HL-60 (cell line): ENCODE results near the gene ENO1.

Experiments
- DNase-seq, 2 experiments: peaks; one replicate each; pipeline ENCODE4 v3.0.0-alpha.2; 2010 to 2020; ENCODE audit warnings: low read depth in 1 of 2, low spot score in 1 of 2
- H3K27ac ChIP-seq: fragments of 250-450 bp; sonication (Bioruptor Pico); replicated peaks from 2 replicates; pipeline ENCODE4 v1.5.1; 2020; ENCODE audit warnings: mild to moderate bottlenecking, moderate library complexity
- H3K27me3 ChIP-seq: fragments of 250-450 bp; sonication (Bioruptor Pico); 2 replicates; pipeline ENCODE4 v1.5.1; 2021; ENCODE audit warnings: mild to moderate bottlenecking, moderate library complexity; ENCODE audit not compliant: insufficient read depth, poor library complexity, severe bottlenecking
- H3K4me3 ChIP-seq: replicated peaks from 2 replicates; pipeline ENCODE4 v1.5.1; 2011; ENCODE audit warnings: mild to moderate bottlenecking, control low read depth, low read length; ENCODE audit not compliant: insufficient read depth
- CTCF ChIP-seq: IDR thresholded peaks from one replicate; pipeline ENCODE4 v1.5.1; 2011; ENCODE audit warnings: low read length, control low read depth, inconsistent platforms; ENCODE audit not compliant: insufficient read depth
- GABPA ChIP-seq: IDR thresholded peaks from 2 replicates; pipeline ENCODE4 v1.6.1; 2012; ENCODE audit warnings: low read depth
- POLR2AphosphoS5 ChIP-seq: IDR thresholded peaks from 2 replicates; pipeline ENCODE4 v1.6.1; 2012; ENCODE audit warnings: low read depth
- SPI1 ChIP-seq: IDR thresholded peaks from 2 replicates; pipeline ENCODE4 v1.6.1; 2012; ENCODE audit warnings: low read depth, mild to moderate bottlenecking, borderline replicate concordance
- TF ChIP-seq, protein P1 (sequence below): IDR thresholded peaks from 2 replicates; pipeline ENCODE4 v1.6.1; 2012; ENCODE audit warnings: low read depth; ENCODE audit not compliant: insufficient replicate concordance

Gene ENO1

GRCh38 chr1:8870616-8871538, 7.6 kb downstream of the ENO1 start:
- TF ChIP-seq SPI1 (no peak), POLR2AphosphoS5 (peak; percentile 85)
- peak in 1 of 2 experiments; percentile 84 for DNase-seq
- Histone ChIP-seq H3K27me3 (no peaks in the 10 kb centered on the region), H3K27ac (peak overlapping the region; percentile 38), H3K4me3 (no peak overlapping the region)

- Histone ChIP-seq H3K27ac (no peak overlapping the region; the same call in 1 of the 2 replicates), H3K27me3 (no peaks in the 10 kb centered on the region), H3K4me3 (no peak overlapping the region)
- no peak for DNase-seq
- no peak for TF ChIP-seq POLR2AphosphoS5
- TF ChIP-seq, protein P1, sequence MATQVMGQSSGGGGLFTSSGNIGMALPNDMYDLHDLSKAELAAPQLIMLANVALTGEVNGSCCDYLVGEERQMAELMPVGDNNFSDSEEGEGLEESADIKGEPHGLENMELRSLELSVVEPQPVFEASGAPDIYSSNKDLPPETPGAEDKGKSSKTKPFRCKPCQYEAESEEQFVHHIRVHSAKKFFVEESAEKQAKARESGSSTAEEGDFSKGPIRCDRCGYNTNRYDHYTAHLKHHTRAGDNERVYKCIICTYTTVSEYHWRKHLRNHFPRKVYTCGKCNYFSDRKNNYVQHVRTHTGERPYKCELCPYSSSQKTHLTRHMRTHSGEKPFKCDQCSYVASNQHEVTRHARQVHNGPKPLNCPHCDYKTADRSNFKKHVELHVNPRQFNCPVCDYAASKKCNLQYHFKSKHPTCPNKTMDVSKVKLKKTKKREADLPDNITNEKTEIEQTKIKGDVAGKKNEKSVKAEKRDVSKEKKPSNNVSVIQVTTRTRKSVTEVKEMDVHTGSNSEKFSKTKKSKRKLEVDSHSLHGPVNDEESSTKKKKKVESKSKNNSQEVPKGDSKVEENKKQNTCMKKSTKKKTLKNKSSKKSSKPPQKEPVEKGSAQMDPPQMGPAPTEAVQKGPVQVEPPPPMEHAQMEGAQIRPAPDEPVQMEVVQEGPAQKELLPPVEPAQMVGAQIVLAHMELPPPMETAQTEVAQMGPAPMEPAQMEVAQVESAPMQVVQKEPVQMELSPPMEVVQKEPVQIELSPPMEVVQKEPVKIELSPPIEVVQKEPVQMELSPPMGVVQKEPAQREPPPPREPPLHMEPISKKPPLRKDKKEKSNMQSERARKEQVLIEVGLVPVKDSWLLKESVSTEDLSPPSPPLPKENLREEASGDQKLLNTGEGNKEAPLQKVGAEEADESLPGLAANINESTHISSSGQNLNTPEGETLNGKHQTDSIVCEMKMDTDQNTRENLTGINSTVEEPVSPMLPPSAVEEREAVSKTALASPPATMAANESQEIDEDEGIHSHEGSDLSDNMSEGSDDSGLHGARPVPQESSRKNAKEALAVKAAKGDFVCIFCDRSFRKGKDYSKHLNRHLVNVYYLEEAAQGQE: no peak
- no peak for TF ChIP-seq CTCF
- TF ChIP-seq SPI1: no peak
- no peak for TF ChIP-seq GABPA
Measured at GRCh38 chr1:8870103-8870502, 8.4 kb downstream of the ENO1 start.

DNA sequence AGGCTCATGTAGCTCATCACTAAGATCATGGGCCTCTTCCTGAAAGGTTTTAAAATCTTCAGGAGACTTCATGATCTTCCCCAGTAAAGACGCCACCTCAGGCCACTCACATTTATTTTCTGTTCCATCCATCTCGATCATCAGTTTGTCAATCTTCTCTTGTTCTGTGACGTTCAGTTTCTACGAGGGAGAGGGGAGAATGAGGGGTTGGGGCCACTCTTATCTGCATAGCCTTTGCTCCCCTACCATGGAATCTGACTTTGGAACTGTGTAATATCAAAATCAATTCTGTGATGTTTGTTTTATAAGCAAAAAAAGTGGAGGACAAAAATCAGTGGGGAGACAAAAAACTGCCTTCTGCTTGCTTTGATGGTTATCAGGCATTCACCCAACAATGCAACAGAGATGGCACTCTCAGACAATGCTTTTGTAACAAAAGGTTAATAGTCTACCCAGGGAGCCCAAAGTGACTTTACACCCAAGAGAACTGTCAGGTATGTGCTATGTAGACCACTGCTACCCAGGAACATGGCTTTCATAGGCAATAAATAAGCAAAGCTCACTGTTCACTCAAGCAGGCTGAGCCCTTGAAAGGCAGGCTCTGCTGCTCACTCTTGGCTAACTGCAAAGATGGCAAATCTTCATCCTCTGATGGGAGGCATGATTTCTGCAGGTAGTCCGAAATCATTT, 10.5 kb downstream of the ENO1 start:
- Histone ChIP-seq H3K27me3 (no peaks in the 10 kb centered on the region), H3K27ac (no peak overlapping the region), H3K4me3 (no peak overlapping the region)
- peak; percentile 54; the same call in 1 of the 2 replicates for TF ChIP-seq POLR2AphosphoS5
- no peak for TF ChIP-seq GABPA
- TF ChIP-seq, protein P1: no peak
- TF ChIP-seq SPI1: no peak
- no peak for DNase-seq

DNA sequence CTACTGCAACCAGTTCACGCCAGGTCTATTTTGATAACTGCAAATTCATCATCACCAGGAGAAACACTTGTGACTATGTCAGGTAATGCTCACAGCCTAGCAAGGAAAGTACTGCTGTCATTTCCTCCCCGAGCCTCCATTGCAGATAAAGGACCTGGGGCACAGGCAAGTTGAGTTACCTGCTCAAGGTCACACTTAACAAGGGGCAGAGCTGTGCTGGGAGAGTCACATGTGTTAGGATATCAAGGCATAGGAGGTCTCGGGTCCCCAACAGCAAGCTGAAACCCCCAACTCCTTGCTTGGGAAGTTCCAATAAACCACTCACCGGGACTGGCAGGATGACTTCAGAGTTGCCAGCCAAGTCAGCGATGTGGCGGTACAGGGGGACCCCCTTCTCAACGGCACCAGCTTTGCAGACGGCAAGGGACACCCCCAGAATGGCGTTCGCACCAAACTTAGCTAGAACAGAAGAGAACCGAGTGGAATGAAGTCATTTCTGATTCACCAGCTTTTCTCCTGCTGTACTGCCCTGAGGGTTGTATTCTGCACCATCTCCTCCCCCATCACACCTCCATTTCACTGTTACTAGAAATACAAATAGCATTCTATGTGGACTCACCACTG, 11.6 kb downstream of the ENO1 start:
- Histone ChIP-seq H3K4me3 (no peak overlapping the region), H3K27me3 (no peaks in the 10 kb centered on the region), H3K27ac (no peak overlapping the region)
- TF ChIP-seq GABPA (no peak), POLR2AphosphoS5 (peak; percentile 30; the same call in 1 of the 2 replicates), SPI1 (no peak), CTCF (no peak)
- TF ChIP-seq, protein P1: no peak
- DNase-seq: no peak
